Activated CD4-positive, alpha-beta T cell treated with anti-CD3 and anti-CD28 coated beads for 36 hours (primary cell): ENCODE results near the gene CHRM3. TPM values are rescaled to one million over a fixed set of nuclear protein-coding genes. Genes with fewer than 3 reads are reported as not detected.
"Not testable (repeated sequence)": the region's sequence is repeated elsewhere in the genome, so short reads cannot be mapped to it uniquely, and the experiment has no call there.

Experiments
- ATAC-seq: fragments of 200-7000 bp; cut with Tn5 transposase; one replicate; pipeline ENCODE4 v1.10.0; 2021; ENCODE audit warnings: mild to moderate bottlenecking, moderate library complexity
- CTCF ChIA-PET: fragments of 350-600 bp; sonication (Branson Sonifier 250); formaldehyde crosslinking; loops from one replicate; lab custom pipeline; 2021; ENCODE audit warnings: antibody characterized with exemption; lab: Charles Lee
- POLR2A ChIA-PET: fragments of 350-600 bp; sonication (Branson Sonifier 250); formaldehyde crosslinking; loops from one replicate; lab custom pipeline; 2021; ENCODE audit warnings: antibody characterized with exemption, inconsistent platforms; lab: Charles Lee
- DNase-seq: peaks from one replicate; pipeline ENCODE4 v3.0.0-alpha.2; 2020
- H3K27ac Mint-ChIP-seq: one replicate; pipeline ENCODE4 v1.8.0; 2021; ENCODE audit warnings: mixed read lengths
- H3K27me3 Mint-ChIP-seq: one replicate; pipeline ENCODE4 v1.8.0; 2021; ENCODE audit warnings: mixed read lengths
- H3K36me3 Mint-ChIP-seq: one replicate; pipeline ENCODE4 v1.8.0; 2021; ENCODE audit warnings: low read depth, mixed read lengths
- H3K4me1 Mint-ChIP-seq: one replicate; pipeline ENCODE4 v1.8.0; 2021; ENCODE audit warnings: mixed read lengths
- H3K4me3 Mint-ChIP-seq: one replicate; pipeline ENCODE4 v1.8.0; 2021; ENCODE audit warnings: mild to moderate bottlenecking, moderate library complexity, mixed read lengths
- H3K9me3 Mint-ChIP-seq: one replicate; pipeline ENCODE4 v1.8.0; 2021; ENCODE audit warnings: low read depth, mixed read lengths
- intact Hi-C, 2 experiments: fragments of 100-400 bp; cut with DNase I in 1 of 2; cut with micrococcal nuclease in 1 of 2; formaldehyde crosslinking; loops; one replicate each; pipeline versions ENCODE4 v1.14.2 to v1.15.1; 2022 to 2024; cut with DNase I, micrococcal nuclease
- total RNA-seq, 2 experiments: library from RNA; stranded (reverse); gene quantifications; one replicate each; pipeline ENCODE4 v1.2.3, GENCODE V29; 2021

The CHRM3 gene
- total RNA-seq, 2 experiments from 2014 or later: 0.11 to 0.21 TPM

DNA sequence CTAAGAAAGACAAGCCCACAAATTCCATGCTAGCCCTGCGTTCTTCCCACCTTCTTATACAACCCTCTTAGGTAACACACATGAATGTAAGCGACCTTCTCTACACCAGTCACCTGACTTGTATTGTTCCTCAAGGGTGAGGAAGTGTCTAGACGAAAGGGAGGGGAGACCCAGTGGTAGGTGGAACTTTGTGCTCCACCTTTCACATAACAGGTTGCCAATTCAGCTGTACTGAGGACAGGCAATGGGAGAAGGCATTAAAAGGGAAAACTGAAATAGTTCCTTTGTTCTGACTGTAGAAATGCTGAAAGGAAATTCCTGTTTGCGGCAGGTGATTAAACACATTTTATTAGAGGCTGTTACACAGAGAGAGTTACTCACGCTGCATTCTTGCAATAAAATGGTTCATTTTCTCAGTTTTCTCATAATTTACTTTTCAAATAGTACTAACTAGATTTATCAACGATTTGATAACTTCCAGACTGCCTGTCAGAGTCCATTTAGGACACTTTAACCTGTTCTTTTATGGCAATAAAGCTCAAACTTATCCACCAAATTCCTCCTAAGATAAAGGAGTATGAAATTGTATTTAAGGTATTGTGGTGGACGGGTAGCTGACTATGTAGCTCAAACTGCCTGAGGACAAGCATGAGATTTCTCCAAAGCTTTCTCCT is 17.8 kb upstream of the CHRM3 start:
- Mint-ChIP-seq H3K9me3 (no peaks in the 10 kb centered on the region), H3K4me3 (no peak overlapping the region), H3K36me3 (no peaks in the 10 kb centered on the region), H3K4me1 (no peaks in the 10 kb centered on the region), H3K27ac (no peak overlapping the region), H3K27me3 (peaks cover 10% of the 10 kb centered on the region)
- ChIA-PET CTCF (no interaction called here), POLR2A (no interaction called here)
- DNase-seq: no peak
- no peak for ATAC-seq
- intact Hi-C loops: no loop called here

DNA sequence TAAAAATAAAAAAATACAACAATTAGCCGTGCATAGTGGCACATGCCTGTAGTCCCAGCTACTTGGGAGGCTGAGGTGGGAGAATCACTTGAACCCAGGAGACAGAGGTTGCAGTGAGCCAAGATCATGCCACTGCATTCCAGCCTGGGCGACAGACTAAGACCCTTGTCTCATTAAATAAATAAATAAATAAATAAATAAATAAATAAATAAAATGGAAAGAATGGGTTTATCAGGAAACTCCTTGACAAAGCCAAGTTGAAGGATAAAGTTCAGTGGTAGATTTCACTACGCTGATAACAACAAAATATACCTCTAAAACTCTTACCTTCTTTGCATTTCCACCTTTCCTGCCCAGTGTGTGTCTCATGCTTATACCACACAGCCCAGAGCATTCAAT is 15.5 kb upstream of the CHRM3 start:
- ATAC-seq, H3K27ac Mint-ChIP-seq, H3K4me3 Mint-ChIP-seq, H3K4me1 Mint-ChIP-seq, DNase-seq, H3K36me3 Mint-ChIP-seq, CTCF ChIA-PET, H3K9me3 Mint-ChIP-seq, intact Hi-C loops, POLR2A ChIA-PET, H3K27me3 Mint-ChIP-seq: not testable (repeated sequence)

DNA sequence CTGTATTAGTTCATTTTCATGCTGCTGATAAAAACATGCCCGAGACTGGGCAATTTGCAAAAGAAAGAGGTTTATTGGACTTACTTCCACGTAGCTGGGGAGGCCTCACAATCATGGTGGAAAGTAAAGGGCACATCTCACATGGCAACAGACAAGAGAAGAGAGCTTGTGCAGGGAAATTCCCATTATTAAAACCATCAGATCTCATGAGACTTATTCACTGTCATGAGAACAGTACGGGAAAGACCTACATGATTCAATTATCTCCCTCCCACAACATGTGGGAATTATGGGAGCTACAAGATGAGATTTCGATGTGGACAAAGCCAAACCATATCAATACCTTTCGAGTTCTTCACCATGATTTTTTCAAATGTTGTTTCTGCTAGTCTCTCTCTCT is 3.7 kb upstream of the CHRM3 start:
- Mint-ChIP-seq H3K9me3 (no peaks in the 10 kb centered on the region), H3K4me1 (peaks cover 16% of the 10 kb centered on the region), H3K27me3 (peaks cover 31% of the 10 kb centered on the region), H3K27ac (no peak overlapping the region), H3K4me3 (no peak overlapping the region), H3K36me3 (no peaks in the 10 kb centered on the region)
- ATAC-seq: no peak
- POLR2A ChIA-PET: no interaction called here
- DNase-seq: no peak
- intact Hi-C loops: no loop called here
- CTCF ChIA-PET: interaction anchor here (0.7 kb wide), 1 partner anchor 79 kb away, joined by 3 read pairs; no protein-coding TSS in a partner anchor

DNA sequence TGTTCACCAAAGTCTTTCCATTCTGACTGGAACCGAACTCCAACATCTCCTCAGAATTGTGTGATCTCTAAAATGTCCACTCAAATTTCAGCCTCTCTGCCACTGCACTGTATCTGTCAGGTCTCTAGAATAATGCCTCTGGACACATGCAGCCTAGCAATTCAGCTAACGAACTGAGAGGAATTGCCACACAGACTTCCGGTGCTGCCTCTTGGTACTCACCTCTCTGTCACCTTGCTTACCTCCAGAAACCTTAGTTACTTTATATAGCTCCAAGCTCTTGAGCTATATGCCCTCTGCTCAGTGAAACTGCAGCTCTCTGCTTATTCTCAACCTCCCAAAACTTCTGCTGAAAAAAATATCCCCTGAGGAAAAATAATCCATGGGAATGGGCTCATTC is 2.7 kb upstream of the CHRM3 start:
- Mint-ChIP-seq H3K27ac (no peak overlapping the region), H3K27me3 (peaks cover 41% of the 10 kb centered on the region), H3K4me3 (no peak overlapping the region), H3K36me3 (no peaks in the 10 kb centered on the region), H3K9me3 (no peaks in the 10 kb centered on the region), H3K4me1 (peaks cover 24% of the 10 kb centered on the region)
- intact Hi-C loops: no loop called here
- POLR2A ChIA-PET: no interaction called here
- CTCF ChIA-PET: interaction anchor here (1.0 kb wide), 1 partner anchor 30 kb away, joined by 3 read pairs; no protein-coding TSS in a partner anchor
- DNase-seq (no peak), ATAC-seq (no peak)

GRCh38 chr1:239387304-239388158 is 1.2 kb downstream of the CHRM3 start:
- no peaks in the 10 kb centered on the region for H3K9me3 Mint-ChIP-seq
- DNase-seq (peak; percentile 21), ATAC-seq (peak; percentile 16)
- peaks cover 25% of the 10 kb centered on the region for H3K4me1 Mint-ChIP-seq
- POLR2A ChIA-PET: no interaction called here
- H3K27ac Mint-ChIP-seq: no peak overlapping the region
- intact Hi-C loops: no loop called here
- no peaks in the 10 kb centered on the region for H3K36me3 Mint-ChIP-seq
- peaks cover 59% of the 10 kb centered on the region for H3K27me3 Mint-ChIP-seq
- peak overlapping the region; percentile 78 for H3K4me3 Mint-ChIP-seq
- CTCF ChIA-PET: interaction anchor here (0.7 kb wide), 1 partner anchor 133 kb away, joined by 3 read pairs; no protein-coding TSS in a partner anchor

- H3K4me3 Mint-ChIP-seq: peak overlapping the region; percentile 78
- peaks cover 58% of the 10 kb centered on the region for H3K27me3 Mint-ChIP-seq
- H3K4me1 Mint-ChIP-seq: peaks cover 25% of the 10 kb centered on the region
- H3K9me3 Mint-ChIP-seq: no peaks in the 10 kb centered on the region
- DNase-seq: no peak
- no peak for ATAC-seq
- H3K36me3 Mint-ChIP-seq: no peaks in the 10 kb centered on the region
- H3K27ac Mint-ChIP-seq: no peak overlapping the region
- POLR2A ChIA-PET: no interaction called here
- CTCF ChIA-PET: interaction anchor here (0.7 kb wide), 1 partner anchor 134 kb away, joined by 3 read pairs; no protein-coding TSS in a partner anchor
- intact Hi-C loops: no loop called here
Measured at GRCh38 chr1:239388159-239388485, 1.8 kb downstream of the CHRM3 start.

- DNase-seq (no peak), ATAC-seq (no peak)
- Mint-ChIP-seq H3K4me3 (no peak overlapping the region), H3K4me1 (peaks cover 25% of the 10 kb centered on the region), H3K27me3 (peaks cover 55% of the 10 kb centered on the region), H3K9me3 (no peaks in the 10 kb centered on the region), H3K36me3 (no peaks in the 10 kb centered on the region), H3K27ac (no peak overlapping the region)
- ChIA-PET CTCF (interaction anchor here (0.6 kb wide), 1 partner anchor 72 kb away, joined by 3 read pairs; no protein-coding TSS in a partner anchor), POLR2A (no interaction called here)
- intact Hi-C loops: no loop called here
Measured at GRCh38 chr1:239388578-239388977, 2.2 kb downstream of the CHRM3 start.

DNA sequence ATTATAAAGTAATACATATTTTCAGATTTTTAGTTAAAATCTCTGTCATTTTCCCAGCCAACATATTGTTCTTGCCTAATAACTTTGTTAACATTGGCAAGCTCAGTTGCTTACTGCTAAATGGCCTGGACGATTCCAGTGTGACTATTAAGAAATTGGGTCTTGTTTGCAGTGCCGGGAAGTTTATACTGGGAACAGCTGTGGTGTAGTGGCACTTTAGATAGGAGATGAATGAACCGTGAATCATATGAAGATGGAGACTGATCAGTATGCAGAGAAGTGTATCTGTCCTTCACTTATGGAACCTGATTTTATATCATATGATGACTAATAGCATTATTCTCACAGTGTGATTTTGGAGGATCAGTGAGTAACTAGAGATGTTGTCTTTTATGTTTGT is 3.3 kb downstream of the CHRM3 start:
- Mint-ChIP-seq H3K36me3 (no peaks in the 10 kb centered on the region), H3K4me1 (peaks cover 25% of the 10 kb centered on the region), H3K9me3 (no peaks in the 10 kb centered on the region), H3K4me3 (no peak overlapping the region), H3K27me3 (peaks cover 51% of the 10 kb centered on the region), H3K27ac (no peak overlapping the region)
- ChIA-PET POLR2A (no interaction called here), CTCF (no interaction called here)
- ATAC-seq (no peak), DNase-seq (no peak)
- intact Hi-C loops: no loop called here

- ChIA-PET CTCF (no interaction called here), POLR2A (no interaction called here)
- H3K27ac Mint-ChIP-seq: no peak overlapping the region
- intact Hi-C loops: no loop called here
- H3K27me3 Mint-ChIP-seq: peaks cover 45% of the 10 kb centered on the region
- no peak for DNase-seq
- H3K4me3 Mint-ChIP-seq: no peak overlapping the region
- no peaks in the 10 kb centered on the region for H3K36me3 Mint-ChIP-seq
- peaks cover 13% of the 10 kb centered on the region for H3K4me1 Mint-ChIP-seq
- ATAC-seq: no peak
- H3K9me3 Mint-ChIP-seq: no peaks in the 10 kb centered on the region
Measured at GRCh38 chr1:239392271-239392670, 5.9 kb downstream of the CHRM3 start.

- ATAC-seq (no peak), DNase-seq (no peak)
- ChIA-PET POLR2A (no interaction called here), CTCF (no interaction called here)
- peaks cover 2% of the 10 kb centered on the region for H3K4me1 Mint-ChIP-seq
- no peak overlapping the region for H3K4me3 Mint-ChIP-seq
- H3K27me3 Mint-ChIP-seq: peaks cover 27% of the 10 kb centered on the region
- H3K36me3 Mint-ChIP-seq: no peaks in the 10 kb centered on the region
- no peaks in the 10 kb centered on the region for H3K9me3 Mint-ChIP-seq
- no peak overlapping the region for H3K27ac Mint-ChIP-seq
- intact Hi-C loops: no loop called here
Measured at GRCh38 chr1:239394107-239394506, 7.7 kb downstream of the CHRM3 start.

- H3K27ac Mint-ChIP-seq: no peak overlapping the region
- no peaks in the 10 kb centered on the region for H3K27me3 Mint-ChIP-seq
- peaks cover 3% of the 10 kb centered on the region for H3K9me3 Mint-ChIP-seq
- ChIA-PET CTCF (interaction anchor here (0.9 to 1.5 kb wide), 3 partner anchors 8 to 484 kb away, joined by 3 read pairs; no protein-coding TSS in a partner anchor), POLR2A (no interaction called here)
- no peaks in the 10 kb centered on the region for H3K4me1 Mint-ChIP-seq
- H3K4me3 Mint-ChIP-seq: no peak overlapping the region
- H3K36me3 Mint-ChIP-seq: no peaks in the 10 kb centered on the region
- DNase-seq (no peak), ATAC-seq (no peak)
- intact Hi-C loops: no loop called here
Measured at GRCh38 chr1:239413916-239414315, 27.5 kb downstream of the CHRM3 start.

- H3K36me3 Mint-ChIP-seq: no peaks in the 10 kb centered on the region
- POLR2A ChIA-PET: no interaction called here
- H3K9me3 Mint-ChIP-seq: peaks cover 2% of the 10 kb centered on the region
- intact Hi-C loops: no loop called here
- no peak overlapping the region for H3K4me3 Mint-ChIP-seq
- no peaks in the 10 kb centered on the region for H3K27me3 Mint-ChIP-seq
- H3K4me1 Mint-ChIP-seq: no peaks in the 10 kb centered on the region
- H3K27ac Mint-ChIP-seq: no peak overlapping the region
- ATAC-seq (no peak), DNase-seq (no peak)
- CTCF ChIA-PET: interaction anchor here (1.2 kb wide), 1 partner anchor 12 kb away, joined by 5 read pairs; no protein-coding TSS in a partner anchor
Measured at GRCh38 chr1:239417221-239417620, 30.9 kb downstream of the CHRM3 start.
